ENCODE measurements around the gene METTL8.

DNA sequence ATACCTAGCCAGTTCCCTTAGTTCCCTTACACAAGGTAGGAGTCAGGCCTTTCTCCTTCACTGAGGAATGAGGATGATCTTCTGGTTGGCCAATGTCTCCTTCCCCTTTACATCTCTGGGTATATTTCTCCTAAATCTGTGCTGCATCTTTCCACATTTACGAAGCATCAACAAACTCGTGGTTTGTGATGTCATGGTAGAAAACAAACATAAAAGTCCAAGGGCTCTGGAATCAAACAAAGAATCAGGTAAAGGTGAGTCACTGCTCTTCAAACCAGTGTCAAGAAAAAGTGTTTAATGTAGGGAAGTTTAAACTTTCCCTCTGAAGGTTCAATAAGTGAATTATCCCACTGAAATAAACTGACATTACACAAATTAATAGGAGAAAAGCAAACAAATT lies 122.9 kb downstream of the METTL8 start:
- TF ChIP-seq, protein P1, sequence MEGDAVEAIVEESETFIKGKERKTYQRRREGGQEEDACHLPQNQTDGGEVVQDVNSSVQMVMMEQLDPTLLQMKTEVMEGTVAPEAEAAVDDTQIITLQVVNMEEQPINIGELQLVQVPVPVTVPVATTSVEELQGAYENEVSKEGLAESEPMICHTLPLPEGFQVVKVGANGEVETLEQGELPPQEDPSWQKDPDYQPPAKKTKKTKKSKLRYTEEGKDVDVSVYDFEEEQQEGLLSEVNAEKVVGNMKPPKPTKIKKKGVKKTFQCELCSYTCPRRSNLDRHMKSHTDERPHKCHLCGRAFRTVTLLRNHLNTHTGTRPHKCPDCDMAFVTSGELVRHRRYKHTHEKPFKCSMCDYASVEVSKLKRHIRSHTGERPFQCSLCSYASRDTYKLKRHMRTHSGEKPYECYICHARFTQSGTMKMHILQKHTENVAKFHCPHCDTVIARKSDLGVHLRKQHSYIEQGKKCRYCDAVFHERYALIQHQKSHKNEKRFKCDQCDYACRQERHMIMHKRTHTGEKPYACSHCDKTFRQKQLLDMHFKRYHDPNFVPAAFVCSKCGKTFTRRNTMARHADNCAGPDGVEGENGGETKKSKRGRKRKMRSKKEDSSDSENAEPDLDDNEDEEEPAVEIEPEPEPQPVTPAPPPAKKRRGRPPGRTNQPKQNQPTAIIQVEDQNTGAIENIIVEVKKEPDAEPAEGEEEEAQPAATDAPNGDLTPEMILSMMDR (IDR thresholded peaks at IDR 0.05): no peak
- no peak for TF ChIP-seq POLR2AphosphoS5 (IDR thresholded peaks at IDR 0.05)
- no peak for TF ChIP-seq POLR2A (IDR thresholded peaks at IDR 0.05)
